SK-N-SH treated with all-trans-retinoic acid at 6 μM for 48 hours (cell line): ENCODE data around the gene NNMT.

Source experiments
- ATAC-seq: fragments of 200-7000 bp; cut with Tn5 transposase; 3 replicates; pipeline ENCODE4 v1.9.1; 2020; ENCODE audit warnings: mild to moderate bottlenecking, moderate library complexity
- ARNTL ChIP-seq: fragments of 450-650 bp; formaldehyde crosslinking; IDR thresholded peaks from 2 replicates; pipeline ENCODE4 v1.5.0; 2020; ENCODE audit warnings: low read depth, mild to moderate bottlenecking, moderate library complexity, borderline replicate concordance
- BACH2 ChIP-seq: fragments of 250-450 bp; sonication (Bioruptor Pico); IDR thresholded peaks from 2 replicates; pipeline ENCODE4 v1.9.0; 2021; ENCODE audit warnings: mild to moderate bottlenecking, borderline replicate concordance
- CREB5 ChIP-seq: fragments of 250-450 bp; sonication (Bioruptor Pico); IDR thresholded peaks from 2 replicates; pipeline ENCODE4 v1.5.1; 2020; ENCODE audit warnings: low read depth, mild to moderate bottlenecking, moderate library complexity
- CSDC2 ChIP-seq: fragments of 250-450 bp; sonication (Bioruptor Pico); IDR thresholded peaks from 2 replicates; pipeline ENCODE4 v1.5.0; 2020; ENCODE audit warnings: mild to moderate bottlenecking, moderate library complexity
- ESRRG ChIP-seq: fragments of 250-450 bp; sonication (Bioruptor Pico); IDR thresholded peaks from 2 replicates; pipeline ENCODE4 v1.6.1; 2021; ENCODE audit warnings: mild to moderate bottlenecking
- ISL1 ChIP-seq: fragments of 250-450 bp; sonication (Bioruptor Pico); IDR thresholded peaks from 2 replicates; pipeline ENCODE4 v2.1.2; 2022; ENCODE audit warnings: mild to moderate bottlenecking, moderate library complexity
- OSR1 ChIP-seq: fragments of 250-450 bp; sonication (Bioruptor Pico); IDR thresholded peaks from 2 replicates; pipeline ENCODE4 v1.8.0; 2022; ENCODE audit warnings: moderate library complexity, mild to moderate bottlenecking, inconsistent platforms
- PATZ1 ChIP-seq: fragments of 250-450 bp; sonication (Bioruptor Pico); IDR thresholded peaks from 2 replicates; pipeline ENCODE4 v1.8.0; 2020; ENCODE audit warnings: mild to moderate bottlenecking, moderate library complexity, borderline replicate concordance
- POU6F1 ChIP-seq: fragments of 250-450 bp; sonication (Bioruptor Pico); IDR thresholded peaks from 2 replicates; pipeline ENCODE4 v1.8.0; 2021; ENCODE audit warnings: low read depth, mild to moderate bottlenecking, moderate library complexity, borderline replicate concordance
- RARB ChIP-seq: fragments of 250-450 bp; sonication (Bioruptor Pico); IDR thresholded peaks from 2 replicates; pipeline ENCODE4 v1.8.0; 2021; ENCODE audit warnings: mild to moderate bottlenecking, moderate library complexity
- SNAI2 ChIP-seq: fragments of 250-450 bp; sonication (Bioruptor Pico); IDR thresholded peaks from 2 replicates; pipeline ENCODE4 v1.5.0; 2020; ENCODE audit warnings: mild to moderate bottlenecking, moderate library complexity
- TCF4 ChIP-seq: fragments of 250-450 bp; sonication (Bioruptor Pico); IDR thresholded peaks from 2 replicates; pipeline ENCODE4 v1.8.0; 2021; ENCODE audit warnings: mild to moderate bottlenecking, moderate library complexity, borderline replicate concordance
- TOX ChIP-seq: fragments of 250-450 bp; sonication (Bioruptor Pico); IDR thresholded peaks from 2 replicates; pipeline ENCODE4 v1.8.0; 2021; ENCODE audit warnings: mild to moderate bottlenecking, moderate library complexity, borderline replicate concordance
- TSHZ2 ChIP-seq: fragments of 250-450 bp; sonication (Bioruptor Pico); IDR thresholded peaks from 2 replicates; pipeline ENCODE4 v1.5.0; 2020; ENCODE audit warnings: mild to moderate bottlenecking, moderate library complexity
- ZFP3 ChIP-seq: fragments of 250-450 bp; sonication (Bioruptor Pico); IDR thresholded peaks from 2 replicates; pipeline ENCODE4 v1.5.0; 2020; ENCODE audit warnings: mild to moderate bottlenecking, moderate library complexity
- ZNF565 ChIP-seq: fragments of 450-650 bp; formaldehyde crosslinking; conservative IDR thresholded peaks from 2 replicates; pipeline ENCODE4 v1.5.0; 2020; ENCODE audit warnings: low read depth, mild to moderate bottlenecking, moderate library complexity
- ZNF70 ChIP-seq: fragments of 450-650 bp; formaldehyde crosslinking; IDR thresholded peaks from 2 replicates; pipeline ENCODE4 v1.5.0; 2020; ENCODE audit warnings: mild to moderate bottlenecking, moderate library complexity
- ZNF8 ChIP-seq: fragments of 450-650 bp; formaldehyde crosslinking; IDR thresholded peaks from 2 replicates; pipeline ENCODE4 v1.5.0; 2020; ENCODE audit warnings: mild to moderate bottlenecking, moderate library complexity

The NNMT gene

GRCh38 chr11:114295676-114296604 is at the start of gene NNMT:
NNMT (plus strand) TSS chr11:114296399; CDS start chr11:114296557, 158 bp downstream.
- TF ChIP-seq SNAI2 (CRISPR knock-in tag) = no peak
- TF ChIP-seq ARNTL = no peak
- no peak for TF ChIP-seq ESRRG (CRISPR knock-in tag)
- TF ChIP-seq ISL1 (CRISPR knock-in tag) = peak; percentile 13; the same call in 1 of the 2 replicates
- no peak for TF ChIP-seq POU6F1 (CRISPR knock-in tag)
- no peak for TF ChIP-seq BACH2 (CRISPR knock-in tag)
- no peak for TF ChIP-seq ZFP3 (CRISPR knock-in tag)
- TF ChIP-seq CSDC2 (CRISPR knock-in tag) = no peak
- no peak for TF ChIP-seq TOX (CRISPR knock-in tag)
- peak; percentile 72 for ATAC-seq

- no peak for ATAC-seq
- TF ChIP-seq ZNF8 (CRISPR knock-in tag) (no peak), TCF4 (CRISPR knock-in tag) (no peak), ESRRG (CRISPR knock-in tag) (no peak), POU6F1 (CRISPR knock-in tag) (no peak), ZNF565 (CRISPR knock-in tag) (no peak), RARB (no peak), ARNTL (no peak), TOX (CRISPR knock-in tag) (no peak), OSR1 (CRISPR knock-in tag) (no peak), ZNF70 (CRISPR knock-in tag) (no peak), PATZ1 (CRISPR knock-in tag) (no peak), CREB5 (CRISPR knock-in tag) (no peak), ISL1 (CRISPR knock-in tag) (no peak), SNAI2 (CRISPR knock-in tag) (no peak), TSHZ2 (CRISPR knock-in tag) (no peak), CSDC2 (CRISPR knock-in tag) (no peak), BACH2 (CRISPR knock-in tag) (no peak)
Measured at GRCh38 chr11:114247070-114247789, 49.0 kb upstream of the NNMT start.
